Measurements from ENCODE around the gene CCDC177. TPM values are rescaled to one million over a fixed set of nuclear protein-coding genes. Genes with fewer than 3 reads are reported as not detected.
A peak's percentile ranks its signal among the peaks of the same experiment; 100 is the strongest.
"Not testable (repeated sequence)": the region's sequence is repeated elsewhere in the genome, so short reads cannot be mapped to it uniquely, and the experiment has no call there.

The CCDC177 gene
- total RNA-seq, 2 experiments from 2014 or later, result not detected

DNA sequence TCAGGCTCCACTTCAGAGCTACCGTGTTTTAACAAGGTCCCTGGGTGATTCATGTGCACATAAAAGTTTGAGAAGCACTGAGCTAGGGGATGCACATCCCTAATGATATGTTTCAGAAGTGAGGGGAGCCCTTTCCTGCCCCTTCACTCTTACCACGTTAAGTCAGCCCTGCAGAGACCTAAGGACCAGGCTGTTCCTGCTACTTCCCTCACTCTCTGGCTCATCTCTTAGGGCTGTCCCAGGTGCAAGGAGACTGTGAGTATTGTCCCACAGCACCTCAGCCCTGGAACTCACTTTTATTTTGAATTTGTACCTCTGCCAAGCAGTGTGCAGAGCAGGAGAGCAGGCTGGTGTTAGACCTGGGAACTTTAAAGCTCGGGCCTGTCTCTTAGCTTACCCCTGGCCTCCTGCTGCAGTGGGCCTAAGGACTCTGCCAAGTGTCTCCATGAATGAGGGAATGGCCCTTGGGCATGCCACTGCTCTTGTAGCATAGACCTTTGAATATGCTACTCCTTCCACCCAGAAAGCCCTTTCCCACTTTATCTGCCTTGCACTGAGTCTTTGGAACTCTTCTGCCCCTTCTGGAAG lies 25.7 kb upstream of the CCDC177 start:
- Histone ChIP-seq H3K4me3 (ENCODE audit: low read depth, low read length, poor library complexity, severe bottlenecking) (no peak overlapping the region), H3K4me2 (ENCODE audit: low read length) (no peak overlapping the region), H2AFZ (ENCODE audit: low read length) (peak overlapping the region; percentile 23; the same call in 1 of the 2 replicates), H3K79me2 (ENCODE audit: insufficient read depth, low read depth, low read length) (no peaks in the 10 kb centered on the region), H3K4me1 (ENCODE audit: insufficient read depth, low read length, poor library complexity, severe bottlenecking) (no peaks in the 10 kb centered on the region), H3K27ac (ENCODE audit: low read depth, low read length, poor library complexity, severe bottlenecking) (no peak overlapping the region), H3K9me2 (ENCODE audit: insufficient read depth, low read length) (no peaks in the 10 kb centered on the region), H3K36me3 (ENCODE audit: insufficient read depth, low read length) (no peaks in the 10 kb centered on the region), H4K20me1 (ENCODE audit: insufficient read depth, low read length) (no peaks in the 10 kb centered on the region), H3K9me3 (ENCODE audit: low read length) (no peaks in the 10 kb centered on the region)
- no peak for TF ChIP-seq EZH2phosphoT487 (IDR thresholded peaks at IDR 0.05; ENCODE audit: borderline replicate concordance, low read depth, low read length)
- TF ChIP-seq, protein P1, sequence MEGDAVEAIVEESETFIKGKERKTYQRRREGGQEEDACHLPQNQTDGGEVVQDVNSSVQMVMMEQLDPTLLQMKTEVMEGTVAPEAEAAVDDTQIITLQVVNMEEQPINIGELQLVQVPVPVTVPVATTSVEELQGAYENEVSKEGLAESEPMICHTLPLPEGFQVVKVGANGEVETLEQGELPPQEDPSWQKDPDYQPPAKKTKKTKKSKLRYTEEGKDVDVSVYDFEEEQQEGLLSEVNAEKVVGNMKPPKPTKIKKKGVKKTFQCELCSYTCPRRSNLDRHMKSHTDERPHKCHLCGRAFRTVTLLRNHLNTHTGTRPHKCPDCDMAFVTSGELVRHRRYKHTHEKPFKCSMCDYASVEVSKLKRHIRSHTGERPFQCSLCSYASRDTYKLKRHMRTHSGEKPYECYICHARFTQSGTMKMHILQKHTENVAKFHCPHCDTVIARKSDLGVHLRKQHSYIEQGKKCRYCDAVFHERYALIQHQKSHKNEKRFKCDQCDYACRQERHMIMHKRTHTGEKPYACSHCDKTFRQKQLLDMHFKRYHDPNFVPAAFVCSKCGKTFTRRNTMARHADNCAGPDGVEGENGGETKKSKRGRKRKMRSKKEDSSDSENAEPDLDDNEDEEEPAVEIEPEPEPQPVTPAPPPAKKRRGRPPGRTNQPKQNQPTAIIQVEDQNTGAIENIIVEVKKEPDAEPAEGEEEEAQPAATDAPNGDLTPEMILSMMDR (conservative IDR thresholded peaks at IDR 0.05; ENCODE audit: low read length), result no peak
- intact Hi-C loops (cut with micrococcal nuclease; ENCODE audit: unreplicated experiment), result no loop called here
- ChIA-PET CTCF (ENCODE audit: unreplicated experiment) (no interaction called here), POLR2A (interaction anchor here (0.9 kb wide), 1 partner anchor 49 kb away, joined by 3 read pairs; no protein-coding TSS in a partner anchor)
- BruUV-seq (replicated peaks), result no TSS peak
- DNase-seq (ENCODE audit: low spot score), result no peak

DNA sequence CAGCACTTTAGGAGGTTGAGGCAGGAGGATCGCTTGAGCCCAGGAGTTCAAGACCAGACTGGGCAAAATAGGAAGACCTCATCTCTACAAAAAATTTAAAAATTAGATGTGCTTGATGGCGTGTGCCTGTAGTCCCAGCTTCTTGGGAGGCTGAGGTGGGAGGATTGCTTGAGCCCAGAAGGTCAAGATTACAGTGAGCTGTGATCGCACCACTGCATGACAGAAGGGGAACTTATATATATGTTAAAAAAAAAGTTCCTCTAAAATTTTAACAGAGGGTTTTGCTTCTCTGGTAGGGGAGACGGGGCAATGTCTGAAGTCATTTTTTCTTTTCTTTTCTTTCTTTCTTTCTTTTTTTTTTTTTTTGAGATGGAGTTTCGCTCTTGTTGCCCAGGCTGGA lies 24.8 kb upstream of the CCDC177 start:
- CTCF ChIA-PET (ENCODE audit: unreplicated experiment), result interaction anchor here (0.6 kb wide), 1 partner anchor 12 kb away, joined by 3 read pairs; no protein-coding TSS in a partner anchor
- H4K20me1 ChIP-seq (ENCODE audit: insufficient read depth, low read length); H3K9me3 ChIP-seq (ENCODE audit: low read length); DNase-seq (ENCODE audit: low spot score); H2AFZ ChIP-seq (ENCODE audit: low read length); POLR2A ChIA-PET; H3K79me2 ChIP-seq (ENCODE audit: insufficient read depth, low read depth, low read length); BruUV-seq (replicated peaks); H3K4me3 ChIP-seq (ENCODE audit: low read depth, low read length, poor library complexity, severe bottlenecking); H3K4me2 ChIP-seq (ENCODE audit: low read length); intact Hi-C loops (cut with micrococcal nuclease; ENCODE audit: unreplicated experiment); H3K27ac ChIP-seq (ENCODE audit: low read depth, low read length, poor library complexity, severe bottlenecking); H3K36me3 ChIP-seq (ENCODE audit: insufficient read depth, low read length); H3K9me2 ChIP-seq (ENCODE audit: insufficient read depth, low read length); H3K4me1 ChIP-seq (ENCODE audit: insufficient read depth, low read length, poor library complexity, severe bottlenecking): not testable (repeated sequence)

DNA sequence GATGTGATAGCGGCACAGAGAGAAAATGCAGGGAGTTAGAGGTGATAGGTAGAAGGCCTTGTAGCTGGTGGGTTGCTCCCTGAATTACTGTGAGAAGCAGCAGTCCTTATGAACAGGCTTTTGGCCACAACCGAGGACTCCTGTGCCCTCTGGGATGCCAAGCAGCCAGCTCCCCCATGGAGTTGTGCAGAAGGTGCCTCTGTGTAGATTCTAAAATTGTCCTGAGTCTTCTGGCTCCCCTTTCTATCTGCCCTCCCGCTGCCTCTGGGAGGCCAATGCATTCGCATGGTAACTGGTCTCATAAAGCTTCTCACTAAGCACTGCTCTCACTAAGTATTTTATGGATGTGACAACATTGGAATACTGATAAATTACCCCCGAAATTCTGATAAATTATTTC lies 20.7 kb upstream of the CCDC177 start:
- BruUV-seq (replicated peaks), result no TSS peak
- H3K4me1 ChIP-seq (ENCODE audit: insufficient read depth, low read length, poor library complexity, severe bottlenecking), result no peaks in the 10 kb centered on the region
- CTCF ChIA-PET (ENCODE audit: unreplicated experiment), result no interaction called here
- no peaks in the 10 kb centered on the region for H4K20me1 ChIP-seq (ENCODE audit: insufficient read depth, low read length)
- no peaks in the 10 kb centered on the region for H3K36me3 ChIP-seq (ENCODE audit: insufficient read depth, low read length)
- no peak overlapping the region for H3K4me3 ChIP-seq (ENCODE audit: low read depth, low read length, poor library complexity, severe bottlenecking)
- H3K9me2 ChIP-seq (ENCODE audit: insufficient read depth, low read length), result no peaks in the 10 kb centered on the region
- H2AFZ ChIP-seq (ENCODE audit: low read length), result no peak overlapping the region
- H3K27ac ChIP-seq (ENCODE audit: low read depth, low read length, poor library complexity, severe bottlenecking), result no peak overlapping the region
- H3K4me2 ChIP-seq (ENCODE audit: low read length), result no peak overlapping the region
- TF ChIP-seq, protein P1 (conservative IDR thresholded peaks at IDR 0.05; ENCODE audit: low read length), result no peak
- no peak for TF ChIP-seq EZH2phosphoT487 (IDR thresholded peaks at IDR 0.05; ENCODE audit: borderline replicate concordance, low read depth, low read length)
- H3K9me3 ChIP-seq (ENCODE audit: low read length), result no peaks in the 10 kb centered on the region
- POLR2A ChIA-PET, result interaction anchor here (0.9 kb wide), 2 partner anchors 72 to 511 kb away, joined by 4 to 5 read pairs; no protein-coding TSS in a partner anchor
- intact Hi-C loops (cut with micrococcal nuclease; ENCODE audit: unreplicated experiment), result no loop called here
- no peak for DNase-seq (ENCODE audit: low spot score)
- H3K79me2 ChIP-seq (ENCODE audit: insufficient read depth, low read depth, low read length), result no peaks in the 10 kb centered on the region
